CD14-positive monocyte (primary cell): ENCODE data around the gene TRABD. TPM values are rescaled to one million over a fixed set of nuclear protein-coding genes. Genes with fewer than 3 reads are reported as not detected.

Experiments used
- DNase-seq, 3 donors: peaks; one replicate each; pipeline ENCODE4 v3.0.0-alpha.2; 2011 to 2022
- H2AFZ ChIP-seq: 2 replicates; pipeline ENCODE4 v1.6.0; 2012; ENCODE audit warnings: mild to moderate bottlenecking, low read depth, low read length, inconsistent platforms; ENCODE audit not compliant: insufficient read depth, poor library complexity, severe bottlenecking
- H3K27ac ChIP-seq, 2 donors: 1 replicate in 1 of 2; 2 replicates in 1 of 2; pipeline ENCODE4 v1.5.1; 2012 to 2013; ENCODE audit warnings: low read length in 2 of 2, control low read depth in 1 of 2, inconsistent platforms in 1 of 2, low read depth in 1 of 2, mild to moderate bottlenecking in 1 of 2
- H3K27me3 ChIP-seq, 2 donors: one replicate each; pipeline versions ENCODE4 v1.6.0 to v1.6.1; 2011 to 2013; ENCODE audit warnings: low read length in 2 of 2; ENCODE audit not compliant: control insufficient read depth in 2 of 2, insufficient read depth in 2 of 2
- H3K36me3 ChIP-seq, 2 donors: replicated peaks in 1 of 2; 1 replicate in 1 of 2; 2 replicates in 1 of 2; pipeline versions ENCODE4 v1.5.1 to v1.6.1; 2012 to 2013; ENCODE audit warnings: low read length in 2 of 2, control low read depth in 1 of 2, inconsistent platforms in 1 of 2, mild to moderate bottlenecking in 1 of 2; ENCODE audit not compliant: insufficient read depth in 2 of 2, control insufficient read depth in 1 of 2
- H3K4me1 ChIP-seq, 2 donors: 1 replicate in 1 of 2; 2 replicates in 1 of 2; pipeline versions ENCODE4 v1.5.1 to v1.6.1; 2012 to 2013; ENCODE audit warnings: low read length in 2 of 2, control low read depth in 1 of 2, inconsistent platforms in 1 of 2, mild to moderate bottlenecking in 1 of 2, moderate library complexity in 1 of 2; ENCODE audit not compliant: insufficient read depth in 2 of 2, control insufficient read depth in 1 of 2
- H3K4me2 ChIP-seq: replicated peaks from 2 replicates; pipeline ENCODE3; 2012; ENCODE audit warnings: low read length, moderate library complexity, mild to moderate bottlenecking; ENCODE audit not compliant: poor library complexity, severe bottlenecking; ENCODE audit errors: extremely low read depth
- H3K4me3 ChIP-seq, 3 experiments: fragments of 200-600 bp in 1 of 3; sonication (generic) in 1 of 3; replicated peaks in 1 of 3; 1 replicate in 2 of 3; 2 replicates in 1 of 3; pipeline ENCODE4 v1.5.1; 2011 to 2013; ENCODE audit warnings: low read length in 3 of 3, mild to moderate bottlenecking in 3 of 3, control low read depth in 2 of 3, low read depth in 2 of 3, inconsistent platforms in 1 of 3, moderate library complexity in 1 of 3
- H3K79me2 ChIP-seq: 2 replicates; pipeline ENCODE4 v1.6.0; 2012; ENCODE audit warnings: mild to moderate bottlenecking, control low read depth, inconsistent platforms, low read length, moderate library complexity; ENCODE audit not compliant: insufficient read depth
- H3K9ac ChIP-seq: 2 replicates; pipeline ENCODE4 v1.6.0; 2017; ENCODE audit warnings: low read length, mild to moderate bottlenecking; ENCODE audit not compliant: insufficient read depth, poor library complexity, severe bottlenecking
- H3K9me3 ChIP-seq, 2 donors: replicated peaks in 1 of 2; 1 replicate in 1 of 2; 2 replicates in 1 of 2; pipeline versions ENCODE4 v1.5.1 to v1.6.1; 2012 to 2013; ENCODE audit warnings: low read length in 2 of 2, control low read depth in 1 of 2; ENCODE audit not compliant: control insufficient read depth in 1 of 2, insufficient read depth in 1 of 2
- H4K20me1 ChIP-seq: 2 replicates; pipeline ENCODE4 v1.6.0; 2012; ENCODE audit warnings: mild to moderate bottlenecking, low read length, control low read depth, moderate library complexity; ENCODE audit not compliant: insufficient read depth
- H3K27ac Mint-ChIP-seq, 7 donors: one replicate each; pipeline ENCODE4 v1.8.0; 2020; ENCODE audit warnings: mild to moderate bottlenecking in 7 of 7, mixed read lengths in 7 of 7, moderate library complexity in 6 of 7, inconsistent platforms in 2 of 7
- H3K27me3 Mint-ChIP-seq, 3 donors: one replicate each; pipeline ENCODE4 v1.8.0; 2021 to 2022; ENCODE audit warnings: low read depth in 3 of 3, mild to moderate bottlenecking in 3 of 3, mixed read lengths in 3 of 3, moderate library complexity in 3 of 3, inconsistent platforms in 1 of 3
- H3K36me3 Mint-ChIP-seq, 2 donors: one replicate each; pipeline ENCODE4 v1.8.0; 2020; ENCODE audit warnings: mixed read lengths in 2 of 2, inconsistent platforms in 1 of 2, mild to moderate bottlenecking in 1 of 2
- H3K4me1 Mint-ChIP-seq: one replicate; pipeline ENCODE4 v1.8.0; 2020; ENCODE audit warnings: mild to moderate bottlenecking, mixed read lengths
- H3K4me3 Mint-ChIP-seq, 2 donors: one replicate each; pipeline ENCODE4 v1.8.0; 2020; ENCODE audit warnings: mild to moderate bottlenecking in 2 of 2, mixed read lengths in 2 of 2, moderate library complexity in 1 of 2
- H3K9me3 Mint-ChIP-seq, 7 donors: one replicate each; pipeline ENCODE4 v1.8.0; 2020 to 2022; ENCODE audit warnings: mixed read lengths in 7 of 7, mild to moderate bottlenecking in 6 of 7, moderate library complexity in 6 of 7, inconsistent platforms in 2 of 7
- WGBS: methylation state at CpG from one replicate; pipeline ENCODE4 v1.1.5; 2013; ENCODE audit warnings: missing lambda C conversion rate; ENCODE audit not compliant: insufficient coverage; 5-methylcytosine and 5-hydroxymethylcytosine counted together
- intact Hi-C, 2 donors: fragments of 100-400 bp; cut with micrococcal nuclease; formaldehyde crosslinking; loops; one replicate each; pipeline versions ENCODE4 v1.15.0 to v1.15.1; 2023
- polyA plus RNA-seq, 3 donors: library from polyadenylated mRNA; depleted of rRNA in 1 of 3; unstranded in 2 of 3; stranded (reverse) in 1 of 3; fragments of 300-500 nt in 2 of 3; fragments of >200 nt in 1 of 3; fragmentation: Illumina TruSeq in 2 of 3; gene quantifications; 1 replicate in 2 of 3; 2 replicates in 1 of 3; pipeline ENCODE4 v1.2.3, GENCODE V29; 2012 to 2021
- TF ChIP-seq, protein P1 (sequence below): fragments of 200-600 bp; IDR thresholded peaks from one replicate; pipeline ENCODE4 v1.8.0; 2022; ENCODE audit warnings: antibody characterized with exemption, mild to moderate bottlenecking

TRABD gene
- polyA plus RNA-seq, 3 donors: 34.5 to 240 (median 39.3) TPM

DNA sequence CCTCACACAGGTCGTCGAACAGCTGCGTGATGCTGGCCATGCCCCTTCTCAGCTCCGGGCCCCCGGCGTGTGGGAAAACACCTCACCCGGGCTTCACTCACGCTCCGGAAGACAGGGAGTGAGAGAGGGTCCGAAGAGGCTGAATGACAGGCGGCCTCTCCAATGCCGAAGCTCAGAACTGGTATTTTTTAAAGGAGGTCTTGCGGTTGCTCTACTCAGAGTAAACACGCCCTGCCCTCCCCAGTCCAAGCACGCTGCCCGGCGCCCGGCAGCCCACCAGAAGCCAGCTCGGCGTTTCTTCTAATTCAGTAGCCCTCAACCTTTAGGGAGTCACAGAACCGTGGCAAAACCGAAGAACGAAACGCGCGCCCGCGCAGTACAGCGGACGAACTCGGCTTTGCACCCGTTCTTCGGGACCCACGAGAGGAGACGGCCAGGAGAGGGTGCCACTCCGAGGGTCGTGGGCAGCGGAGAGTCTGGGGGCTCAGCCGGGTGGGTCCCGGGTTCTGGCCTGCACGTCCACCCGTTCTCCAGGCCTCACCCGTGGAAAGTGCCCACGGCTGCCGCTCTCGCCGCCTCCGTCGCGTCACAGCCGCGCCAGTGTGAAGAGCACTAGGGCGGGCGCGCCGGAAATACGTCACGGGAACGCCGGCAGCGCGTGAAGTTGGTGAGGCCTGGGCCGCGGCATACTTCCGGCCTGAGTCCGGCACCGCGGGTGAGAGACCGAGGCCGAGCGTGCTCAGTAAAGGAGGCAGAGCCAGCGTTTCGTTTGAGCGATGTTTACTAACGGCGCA is 58.9 kb downstream of the TRABD start, which contains the start of gene TUBGCP6:
TSS of gene TUBGCP6 (minus strand) at position 604 of the 794 bp plus-strand sequence. CDS start at position 40, 564 bp downstream.
- H3K36me3 ChIP-seq: peaks cover 20 to 42% of the 10 kb centered on the region in 2 donors
- peaks cover 45% of the 10 kb centered on the region for H3K4me1 Mint-ChIP-seq

More for the DNA sequence above, 58.9 kb downstream of the TRABD start, which contains the start of gene TUBGCP6:
- H4K20me1 ChIP-seq: peaks cover 17% of the 10 kb centered on the region
- peak within 1 kb of the TSS; percentile 97 for H2AFZ ChIP-seq
- H3K9me3 ChIP-seq: no peaks in the 10 kb centered on the region
- intact Hi-C loops: loop anchor here in 1 of 2 donors (2.0 kb wide), 1 partner anchor 98 kb away; the partner anchor contains the start of gene PPP6R2
- no peaks in the 10 kb centered on the region for H3K9me3 Mint-ChIP-seq
- peak within 1 kb of the TSS; percentile 87 to 96 for H3K27ac ChIP-seq
- peaks cover 72% of the 10 kb centered on the region for H3K79me2 ChIP-seq
- DNase-seq: peak; percentile 89 to 93 (median 93)
- peaks cover 14 to 28% of the 10 kb centered on the region in 2 donors for H3K36me3 Mint-ChIP-seq
- H3K4me3 ChIP-seq: peak within 1 kb of the TSS; percentile 77 to 99 (median 98)
- H3K27me3 Mint-ChIP-seq: no peaks in the 10 kb centered on the region
- no peaks in the 10 kb centered on the region for H3K27me3 ChIP-seq
- peak within 1 kb of the TSS; percentile 96 to 98 for H3K4me3 Mint-ChIP-seq
- peaks cover 53 to 60% of the 10 kb centered on the region in 2 donors for H3K4me1 ChIP-seq
- WGBS: under 1% methylated on average over 66 of the region's 76 CpGs
- H3K27ac Mint-ChIP-seq: peak within 1 kb of the TSS; percentile 97 to 100 (median 99)
- TF ChIP-seq, protein P1, sequence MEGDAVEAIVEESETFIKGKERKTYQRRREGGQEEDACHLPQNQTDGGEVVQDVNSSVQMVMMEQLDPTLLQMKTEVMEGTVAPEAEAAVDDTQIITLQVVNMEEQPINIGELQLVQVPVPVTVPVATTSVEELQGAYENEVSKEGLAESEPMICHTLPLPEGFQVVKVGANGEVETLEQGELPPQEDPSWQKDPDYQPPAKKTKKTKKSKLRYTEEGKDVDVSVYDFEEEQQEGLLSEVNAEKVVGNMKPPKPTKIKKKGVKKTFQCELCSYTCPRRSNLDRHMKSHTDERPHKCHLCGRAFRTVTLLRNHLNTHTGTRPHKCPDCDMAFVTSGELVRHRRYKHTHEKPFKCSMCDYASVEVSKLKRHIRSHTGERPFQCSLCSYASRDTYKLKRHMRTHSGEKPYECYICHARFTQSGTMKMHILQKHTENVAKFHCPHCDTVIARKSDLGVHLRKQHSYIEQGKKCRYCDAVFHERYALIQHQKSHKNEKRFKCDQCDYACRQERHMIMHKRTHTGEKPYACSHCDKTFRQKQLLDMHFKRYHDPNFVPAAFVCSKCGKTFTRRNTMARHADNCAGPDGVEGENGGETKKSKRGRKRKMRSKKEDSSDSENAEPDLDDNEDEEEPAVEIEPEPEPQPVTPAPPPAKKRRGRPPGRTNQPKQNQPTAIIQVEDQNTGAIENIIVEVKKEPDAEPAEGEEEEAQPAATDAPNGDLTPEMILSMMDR: no peak
- H3K9ac ChIP-seq: peak within 1 kb of the TSS; percentile 90
- peak within 1 kb of the TSS; percentile 95 for H3K4me2 ChIP-seq
